ENCODE measurements around the gene CYTIP.
"Not testable (repeated sequence)": the region's sequence is repeated elsewhere in the genome, so short reads cannot be mapped to it uniquely, and the experiment has no call there.

The CYTIP gene

GRCh38 chr2:157421331-157421944 lies 22.5 kb downstream of the CYTIP start:
- DNase-seq = no peak

GRCh38 chr2:157420771-157421323 lies 23.0 kb downstream of the CYTIP start:
- no peak for DNase-seq

- DNase-seq = no peak
Observed at GRCh38 chr2:157419031-157419575, 24.8 kb downstream of the CYTIP start.

GRCh38 chr2:157418239-157418641 lies 25.6 kb downstream of the CYTIP start:
- no peak for DNase-seq

- no peak for DNase-seq
Observed at GRCh38 chr2:157415591-157416101, 28.2 kb downstream of the CYTIP start.

- no peak for DNase-seq
Observed at GRCh38 chr2:157414050-157414449, 29.8 kb downstream of the CYTIP start.

GRCh38 chr2:157413326-157414035 lies 30.4 kb downstream of the CYTIP start:
- no peak for DNase-seq

- DNase-seq = no peak
Observed at GRCh38 chr2:157411624-157412336, 32.1 kb downstream of the CYTIP start.

GRCh38 chr2:157405398-157405797 lies 38.5 kb downstream of the CYTIP start:
- not testable (repeated sequence) for DNase-seq

- no peak for DNase-seq
Observed at GRCh38 chr2:157404363-157404762, 39.5 kb downstream of the CYTIP start.

- peak in 1 of 3 experiments; percentile 0 for DNase-seq
Observed at GRCh38 chr2:157402801-157403485, 40.9 kb downstream of the CYTIP start.

GRCh38 chr2:157395811-157396210 lies 48.1 kb downstream of the CYTIP start:
- DNase-seq = no peak

- no peak for DNase-seq
Observed at GRCh38 chr2:157394928-157395327, 49.0 kb downstream of the CYTIP start.

GRCh38 chr2:157393348-157393747 lies 50.5 kb downstream of the CYTIP start:
- DNase-seq = no peak

- DNase-seq = no peak
Observed at GRCh38 chr2:157388827-157389226, 55.1 kb downstream of the CYTIP start.

GRCh38 chr2:157386747-157387146 lies 57.1 kb downstream of the CYTIP start:
- DNase-seq = no peak

- no peak for DNase-seq
Observed at GRCh38 chr2:157386247-157386646, 57.6 kb downstream of the CYTIP start.

GRCh38 chr2:157377861-157378260 lies 66.0 kb downstream of the CYTIP start:
- no peak for DNase-seq

GRCh38 chr2:157376041-157376440 lies 67.8 kb downstream of the CYTIP start:
- DNase-seq = no peak

- no peak for DNase-seq
Observed at GRCh38 chr2:157375384-157375783, 68.5 kb downstream of the CYTIP start.

GRCh38 chr2:157368508-157368907 lies 75.4 kb downstream of the CYTIP start:
- DNase-seq = not testable (repeated sequence)

GRCh38 chr2:157367704-157368103 lies 76.2 kb downstream of the CYTIP start:
- DNase-seq = no peak

Data from NCI-H1417 (cell line).